HCT116 (cell line): ENCODE results near the gene UCKL1.

ENCODE experiments used
- POLR2A ChIP-seq: IDR thresholded peaks from 2 replicates; pipeline ENCODE4 v1.7.0; 2011; ENCODE audit warnings: borderline replicate concordance; ENCODE audit not compliant: insufficient read depth, insufficient read length; ENCODE audit errors: extremely low read depth
- ZFX ChIP-seq: fragments of 450-650 bp; IDR thresholded peaks from 2 replicates; pipeline ENCODE4 v1.6.1; 2017

DNA sequence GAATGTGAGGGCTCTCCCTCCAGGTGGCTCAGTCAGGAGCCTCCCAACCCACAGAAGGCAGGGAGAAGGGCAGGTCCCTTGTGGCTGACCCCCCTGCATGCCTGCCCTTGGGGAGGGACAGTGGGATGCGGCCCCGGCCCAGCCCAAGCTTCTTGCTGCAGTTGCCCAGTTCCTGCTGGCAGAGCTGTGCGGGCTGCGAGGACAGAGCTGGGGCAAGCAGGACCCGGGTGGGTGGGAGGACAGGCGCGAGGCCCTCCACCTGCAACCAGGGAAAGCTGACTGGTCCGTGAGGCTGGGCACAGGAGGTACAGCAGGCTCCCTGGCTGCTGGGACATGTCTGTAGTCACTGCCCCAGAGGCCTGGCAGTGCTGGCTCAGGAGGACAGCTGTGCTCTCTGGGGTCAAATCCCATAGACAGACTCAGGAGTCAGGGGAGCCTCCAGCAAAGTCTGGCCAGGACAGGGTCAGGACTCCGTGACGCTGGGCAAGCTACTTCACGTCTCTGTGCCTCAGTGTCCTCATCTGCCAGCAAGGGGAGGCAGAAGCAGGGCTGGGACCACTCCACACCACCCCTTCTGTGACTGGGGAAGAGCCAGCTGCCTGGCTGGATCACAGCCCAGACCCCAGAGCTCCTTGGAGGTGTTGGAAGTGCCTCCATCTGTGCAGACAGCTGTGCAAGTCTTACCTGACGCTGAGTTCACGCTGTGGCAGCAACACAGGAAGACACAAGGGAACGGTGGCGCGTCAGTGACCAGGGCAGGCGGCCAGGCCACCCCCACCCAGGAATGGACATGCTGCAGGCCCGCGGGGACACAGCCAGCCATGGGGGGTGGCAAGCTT lies 13.0 kb downstream of the UCKL1 start:
- TF ChIP-seq ZFX (no peak), POLR2A (no peak)
